ELF-1 (cell line): ENCODE measurements around the gene PRKACA.
"Not testable (repeated sequence)": the region's sequence is repeated elsewhere in the genome, so short reads cannot be mapped to it uniquely, and the experiment has no call there.

Experiments
- DNase-seq: peaks from one replicate; pipeline ENCODE4 v3.0.0-alpha.2; 2016; ENCODE audit warnings: low read depth, low spot score

The PRKACA gene

GRCh38 chr19:14070268-14071050 lies 47.1 kb downstream of the PRKACA start:
- DNase-seq: no peak

GRCh38 chr19:14066134-14066533 lies 51.4 kb downstream of the PRKACA start:
- no peak for DNase-seq

GRCh38 chr19:14063105-14063504 lies 54.5 kb downstream of the PRKACA start:
- no peak for DNase-seq

GRCh38 chr19:14062558-14062855 lies 55.1 kb downstream of the PRKACA start:
- DNase-seq: no peak

- DNase-seq: no peak
These were observed 55.6 kb downstream of the PRKACA start, which contains the start of gene PALM3 for GRCh38 chr19:14061751-14062557. Gene PALM3, minus strand, starts transcription at chr19:14062076. Its CDS starts 96 bp downstream, at chr19:14061980.

- no peak for DNase-seq
These were observed 56.3 kb downstream of the PRKACA start for GRCh38 chr19:14061081-14061749.

GRCh38 chr19:14059652-14060155 lies 57.9 kb downstream of the PRKACA start:
- DNase-seq: no peak

GRCh38 chr19:14059093-14059480 lies 58.5 kb downstream of the PRKACA start:
- DNase-seq: peak; percentile 26

- DNase-seq: no peak
These were observed 59.1 kb downstream of the PRKACA start for GRCh38 chr19:14058182-14059092.

- no peak for DNase-seq
These were observed 60.7 kb downstream of the PRKACA start for GRCh38 chr19:14056741-14057356.

- DNase-seq: peak; percentile 22
These were observed 61.4 kb downstream of the PRKACA start for GRCh38 chr19:14056069-14056666.

GRCh38 chr19:14055396-14055795 lies 62.2 kb downstream of the PRKACA start:
- no peak for DNase-seq

GRCh38 chr19:14054721-14055120 lies 62.8 kb downstream of the PRKACA start:
- DNase-seq: no peak

GRCh38 chr19:14054099-14054498 lies 63.5 kb downstream of the PRKACA start:
- no peak for DNase-seq

- DNase-seq: no peak
These were observed 64.1 kb downstream of the PRKACA start for GRCh38 chr19:14053500-14053899.

GRCh38 chr19:14053032-14053431 lies 64.5 kb downstream of the PRKACA start:
- no peak for DNase-seq

GRCh38 chr19:14052470-14052869 lies 65.1 kb downstream of the PRKACA start:
- DNase-seq: no peak

GRCh38 chr19:14051980-14052379 lies 65.6 kb downstream of the PRKACA start:
- no peak for DNase-seq

GRCh38 chr19:14050961-14051360 lies 66.6 kb downstream of the PRKACA start:
- not testable (repeated sequence) for DNase-seq

GRCh38 chr19:14050512-14050911 lies 67.0 kb downstream of the PRKACA start:
- no peak for DNase-seq
